ENCODE results near the gene ANKUB1.
"Not testable (repeated sequence)": the region's sequence is repeated elsewhere in the genome, so short reads cannot be mapped to it uniquely, and the experiment has no call there.

ANKUB1 gene, protein sequence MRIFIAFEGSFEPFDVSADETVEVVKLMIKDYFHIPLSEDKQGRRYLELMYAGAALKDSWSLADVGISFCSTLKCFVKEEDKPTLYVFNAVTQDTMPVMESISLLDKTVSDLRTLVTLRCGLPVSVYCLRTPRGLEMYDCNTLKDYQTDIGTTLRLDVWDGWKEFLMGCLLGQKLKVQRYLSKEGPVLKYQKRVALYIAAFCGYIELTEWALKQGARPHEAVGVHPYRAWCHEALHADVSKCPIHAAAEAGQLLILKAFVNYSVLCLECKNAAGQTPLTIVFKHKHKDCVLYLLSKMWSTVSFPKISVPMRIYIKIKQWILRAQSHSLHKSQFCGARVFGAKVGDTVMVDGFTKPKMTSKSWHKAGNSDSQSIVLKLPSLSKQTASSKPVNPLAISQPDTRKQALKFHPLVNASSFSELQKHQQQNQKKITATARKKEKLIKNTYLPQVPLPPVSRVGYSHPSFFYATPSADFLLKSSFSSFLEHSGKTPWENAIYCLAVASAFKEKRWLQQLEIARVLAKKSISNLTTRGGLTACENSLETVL

GRCh38 chr3:149792452-149793270 is at the start of gene ANKUB1:
Gene ANKUB1 (minus strand): TSS chr3:149792554. CDS start chr3:149792366, 188 bp downstream.
- no peak for DNase-seq (ENCODE audit: low spot score)

- DNase-seq (ENCODE audit: low spot score): no peak
Measured at GRCh38 chr3:149839896-149840295, 47.5 kb upstream of the ANKUB1 start.

GRCh38 chr3:149839469-149839868 is 47.1 kb upstream of the ANKUB1 start:
- DNase-seq (ENCODE audit: low spot score): not testable (repeated sequence)

DNA sequence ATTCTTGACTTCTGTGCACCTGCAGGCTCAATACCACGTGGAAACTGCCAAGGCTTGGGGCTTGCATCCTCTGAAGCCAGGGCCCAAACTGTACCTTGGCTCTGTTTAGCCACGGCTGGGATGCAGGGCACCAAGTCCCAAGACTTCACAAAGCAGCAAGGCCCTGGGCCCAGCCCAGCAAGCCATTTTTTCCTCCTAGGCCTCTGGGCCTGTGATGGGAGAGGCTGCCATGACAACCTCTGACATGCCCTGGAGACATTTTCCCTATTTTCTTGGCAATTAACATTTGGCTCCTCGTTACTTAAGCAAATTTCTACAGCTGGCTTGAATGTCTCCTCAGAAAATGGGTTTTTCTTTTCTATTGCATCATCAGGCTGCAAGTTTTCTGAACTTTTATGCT is 46.1 kb upstream of the ANKUB1 start:
- not testable (repeated sequence) for DNase-seq (ENCODE audit: low spot score)

DNA sequence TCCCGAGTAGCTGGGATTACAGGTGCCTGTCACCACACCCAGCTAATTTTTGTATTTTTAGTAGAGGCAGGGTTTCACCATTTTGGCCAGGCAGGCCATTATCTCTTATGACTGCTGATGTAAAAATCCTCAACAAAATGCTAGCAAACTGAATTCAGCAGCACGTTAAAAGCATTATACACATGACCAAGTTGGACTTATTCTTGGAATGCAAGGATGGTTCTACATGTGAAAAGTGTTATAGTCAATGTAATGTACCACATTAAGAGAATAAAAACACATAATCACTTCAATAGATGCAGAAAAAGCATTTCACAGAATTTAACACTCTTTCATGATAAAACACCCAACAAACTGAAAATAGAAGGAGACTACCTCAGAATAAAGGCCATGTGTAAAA is 40.9 kb upstream of the ANKUB1 start:
- no peak for DNase-seq (ENCODE audit: low spot score)

GRCh38 chr3:149832086-149832485 is 39.7 kb upstream of the ANKUB1 start:
- no peak for DNase-seq (ENCODE audit: low spot score)

DNA sequence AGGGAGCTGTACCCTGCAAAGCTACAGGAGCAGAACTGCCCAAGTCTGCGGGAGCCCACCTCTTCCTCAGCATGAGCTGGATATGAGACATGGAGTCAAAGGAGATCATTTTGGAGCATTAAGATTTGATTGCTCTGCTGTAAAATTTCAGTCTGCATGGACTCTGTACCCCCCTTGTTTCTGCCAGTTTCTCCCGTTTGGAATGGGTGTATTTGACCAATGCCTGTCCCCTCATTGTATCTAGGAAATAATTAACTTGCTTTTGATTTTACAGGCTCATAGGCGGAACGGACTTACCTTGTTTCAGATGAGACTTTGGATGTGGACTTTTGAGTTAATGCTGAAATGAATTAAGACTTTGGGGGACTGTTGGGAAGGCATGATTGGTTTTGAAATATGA is 39.0 kb upstream of the ANKUB1 start:
- no peak for DNase-seq (ENCODE audit: low spot score)

GRCh38 chr3:149830902-149831301 is 38.5 kb upstream of the ANKUB1 start:
- DNase-seq (ENCODE audit: low spot score): no peak

GRCh38 chr3:149829631-149830030 is 37.3 kb upstream of the ANKUB1 start:
- not testable (repeated sequence) for DNase-seq (ENCODE audit: low spot score)

DNA sequence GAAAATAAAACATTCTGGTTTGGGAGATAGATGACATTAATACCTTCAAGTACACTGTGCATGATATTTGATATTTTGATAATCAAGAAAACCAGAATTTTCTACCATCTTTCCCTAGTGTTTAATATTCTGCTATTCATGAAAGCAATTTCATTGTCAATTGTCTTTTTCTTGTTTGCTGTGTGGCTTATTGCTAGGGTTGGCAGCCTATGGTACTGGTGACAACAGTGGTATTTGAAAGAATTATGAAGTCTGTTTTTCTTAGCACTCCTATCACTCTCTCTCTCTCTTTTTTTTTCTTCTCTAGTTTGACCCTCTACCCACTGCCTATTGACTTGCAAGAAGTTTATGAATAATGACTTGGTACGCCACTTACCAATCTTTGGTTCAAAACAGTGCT is 36.0 kb upstream of the ANKUB1 start:
- DNase-seq (ENCODE audit: low spot score): no peak

DNA sequence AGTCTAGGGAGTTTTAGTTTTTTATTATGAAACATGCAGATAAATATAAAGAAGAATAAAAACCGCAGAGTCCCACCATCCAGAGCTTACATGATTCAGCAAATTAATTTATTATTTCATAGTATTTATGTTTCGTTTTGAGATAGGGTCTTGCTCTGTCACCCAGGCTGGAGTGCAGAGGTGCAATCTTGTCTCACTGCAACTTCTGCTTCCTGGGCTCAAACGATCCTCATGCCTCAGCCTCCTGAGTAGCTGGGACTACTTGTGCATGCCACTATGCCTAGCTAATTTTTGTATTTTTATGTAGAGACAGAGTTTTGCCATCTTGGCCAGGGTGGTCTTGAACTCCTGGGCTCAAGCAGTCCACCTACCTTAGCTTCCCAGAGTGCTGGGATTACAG is 34.3 kb upstream of the ANKUB1 start:
- DNase-seq (ENCODE audit: low spot score): no peak

- DNase-seq (ENCODE audit: low spot score): no peak
Measured at GRCh38 chr3:149820183-149820582, 27.8 kb upstream of the ANKUB1 start.

DNA sequence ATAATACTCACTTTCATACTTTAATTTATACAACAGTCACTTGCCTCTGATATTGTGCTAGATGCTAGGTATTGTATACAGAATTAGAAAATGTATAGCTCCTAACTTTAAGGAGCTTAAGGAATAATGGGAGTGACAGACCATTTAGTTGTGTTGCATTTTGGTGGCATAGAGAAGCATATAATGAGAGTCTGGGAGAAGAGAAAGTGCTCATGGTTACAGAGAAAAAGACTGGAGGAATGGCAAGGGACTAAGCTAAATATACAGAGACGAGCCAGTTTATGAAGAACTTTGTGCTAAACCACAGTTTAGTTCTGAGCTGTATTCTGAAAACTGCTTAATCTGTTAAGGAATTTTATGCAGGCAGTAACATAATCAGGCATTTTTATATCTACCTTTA is 27.1 kb upstream of the ANKUB1 start:
- DNase-seq (ENCODE audit: low spot score): no peak

DNA sequence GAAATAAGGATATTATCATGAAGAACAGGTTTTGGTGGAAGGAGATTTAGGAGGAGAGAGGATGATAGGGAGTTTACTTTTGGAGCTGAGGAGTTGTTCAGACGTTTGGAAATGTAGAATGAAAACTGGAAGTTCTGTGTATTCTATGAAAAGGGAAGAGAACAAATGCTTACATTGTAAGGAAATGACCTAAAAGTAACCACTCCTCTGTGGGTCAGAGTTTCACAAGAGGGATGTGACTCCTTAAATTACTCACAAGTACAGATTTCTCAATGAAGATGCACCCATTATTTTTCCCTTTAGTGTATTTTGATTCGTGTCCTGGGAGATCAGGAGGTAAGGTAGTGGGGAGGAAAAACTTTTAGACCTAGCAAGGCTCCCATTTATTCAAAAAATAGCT is 24.6 kb upstream of the ANKUB1 start:
- DNase-seq (ENCODE audit: low spot score): no peak

- DNase-seq (ENCODE audit: low spot score): no peak
Measured at GRCh38 chr3:149816311-149816710, 24.0 kb upstream of the ANKUB1 start.

GRCh38 chr3:149815728-149816127 is 23.4 kb upstream of the ANKUB1 start:
- no peak for DNase-seq (ENCODE audit: low spot score)

DNA sequence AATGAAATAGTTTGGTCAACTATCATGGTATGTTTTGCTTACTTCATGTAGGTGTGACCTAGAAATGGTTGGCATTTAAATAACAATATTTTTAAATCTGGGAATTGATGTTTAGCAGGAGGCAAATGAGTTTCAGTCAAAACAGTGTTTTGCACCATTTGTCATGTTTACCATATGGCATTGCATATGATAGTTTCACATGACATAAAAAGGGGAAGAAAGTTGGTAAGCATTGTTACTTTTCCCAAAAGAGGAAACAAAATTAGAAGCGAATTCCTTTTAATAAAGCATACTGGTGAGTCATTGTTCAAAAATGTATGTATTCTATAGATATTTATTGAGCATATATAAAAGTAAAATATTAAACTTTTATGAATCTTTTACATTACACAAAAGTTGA is 23.0 kb upstream of the ANKUB1 start:
- DNase-seq (ENCODE audit: low spot score): no peak

DNA sequence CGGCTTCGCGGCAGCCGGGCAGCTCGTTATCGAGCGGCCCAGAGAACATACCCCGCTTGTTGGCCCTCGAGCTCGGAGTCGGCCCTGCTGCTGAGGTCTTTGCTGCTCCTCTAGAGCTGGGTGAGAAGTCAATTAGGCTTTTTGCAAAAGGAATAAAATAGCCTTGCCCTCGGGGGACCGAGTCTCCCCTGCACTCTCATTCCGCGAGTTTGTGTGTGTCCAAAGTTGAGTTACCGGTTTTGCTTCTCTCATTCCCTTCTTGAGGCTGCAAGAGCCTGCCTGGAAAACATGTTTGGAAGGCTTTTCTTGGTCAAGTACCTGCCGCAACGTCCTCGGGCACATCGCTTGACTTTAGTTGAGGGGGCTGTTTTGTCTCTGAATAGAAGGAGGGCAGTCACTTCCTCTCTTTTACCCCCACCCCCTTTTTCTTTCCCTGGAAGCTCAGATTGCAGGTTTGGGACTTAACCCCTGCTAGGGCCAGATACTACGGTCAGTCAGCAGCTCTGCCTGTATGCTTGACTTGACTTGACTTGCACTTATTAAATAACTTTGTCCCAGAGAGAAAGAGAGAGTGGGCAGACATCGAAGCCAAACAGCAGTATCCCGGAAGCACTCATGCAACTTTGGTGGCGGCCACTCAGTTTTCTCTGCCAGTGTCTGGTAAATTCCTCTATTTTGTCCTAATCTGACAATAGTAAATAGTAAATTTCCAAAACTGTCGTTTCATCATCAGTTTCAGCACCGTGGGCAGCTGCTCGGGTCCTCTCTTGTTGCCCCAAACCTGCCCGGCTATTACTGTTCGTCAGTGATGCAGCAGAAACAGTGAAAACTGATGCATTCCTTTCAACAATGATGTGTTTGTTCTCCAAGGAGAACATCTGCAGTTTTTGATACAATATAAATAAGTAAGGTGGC is 21.3 kb upstream of the ANKUB1 start:
- DNase-seq (ENCODE audit: low spot score): peak; percentile 68

DNA sequence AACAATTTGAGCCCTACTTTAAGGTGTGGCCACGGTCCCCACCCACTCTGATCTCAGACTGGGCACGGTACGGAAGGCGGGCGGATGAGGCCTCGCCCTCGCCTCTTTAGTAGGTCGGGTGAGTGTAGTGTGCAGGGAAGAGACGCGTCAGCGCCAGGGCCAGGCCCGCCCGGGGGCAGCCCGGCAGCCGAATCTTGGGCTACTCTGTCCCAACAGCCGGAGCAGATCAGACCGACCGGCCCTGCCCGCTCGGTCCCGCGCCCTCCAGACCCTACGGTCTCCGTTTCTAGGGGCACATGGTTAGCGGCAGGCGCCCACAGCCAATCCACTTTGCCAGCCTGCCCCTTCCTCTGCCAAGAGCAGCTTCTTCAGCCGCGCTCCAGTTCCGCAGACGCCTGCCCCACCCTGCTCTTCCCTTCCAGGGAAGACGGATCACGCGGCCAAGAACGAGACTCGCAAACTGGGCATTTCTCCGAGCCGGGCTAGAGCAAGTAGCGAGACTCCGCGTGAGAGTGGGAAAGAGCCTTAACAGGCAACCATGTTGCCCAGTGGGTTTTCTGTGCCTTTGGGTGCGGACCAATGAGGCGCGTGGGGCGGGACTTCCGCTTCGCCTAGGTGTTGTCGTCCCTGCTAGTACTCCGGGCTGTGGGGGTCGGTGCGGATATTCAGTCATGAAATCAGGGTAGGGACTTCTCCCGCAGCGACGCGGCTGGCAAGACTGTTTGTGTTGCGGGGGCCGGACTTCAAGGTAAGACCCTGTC is 20.4 kb upstream of the ANKUB1 start, which contains the start of gene RNF13:
TSS of gene RNF13 (plus strand) at position 610 of the 761 bp plus-strand sequence. CDS start 32,812 bp downstream, outside the sequence.
- DNase-seq (ENCODE audit: low spot score): peak; percentile 99

- no peak for DNase-seq (ENCODE audit: low spot score)
Measured at GRCh38 chr3:149812165-149812605, 19.8 kb upstream of the ANKUB1 start.

GRCh38 chr3:149810846-149811245 is 18.5 kb upstream of the ANKUB1 start:
- no peak for DNase-seq (ENCODE audit: low spot score)

Data from putamen (tissue), 1 donor.